HepG2 (cell line): ENCODE measurements around the gene TRIM44. TPM values are rescaled to one million over a fixed set of nuclear protein-coding genes. Genes with fewer than 3 reads are reported as not detected.

Experiments
- ASH2L ChIP-seq: fragments of 300-600, 200-600 bp; sonication (generic); IDR thresholded peaks from 2 replicates; pipeline ENCODE4 v1.7.0; 2017; ENCODE audit warnings: low read depth, mild to moderate bottlenecking, moderate library complexity, mixed read lengths, low read length; ENCODE audit not compliant: insufficient read length
- CAMTA2 ChIP-seq: sonication (generic); formaldehyde crosslinking; IDR thresholded peaks from 2 replicates; pipeline ENCODE4 v1.4.0; 2020; ENCODE audit warnings: mild to moderate bottlenecking, missing genetic modification reagents, borderline replicate concordance
- JUND ChIP-seq: sonication (generic); formaldehyde crosslinking; IDR thresholded peaks from 2 replicates; pipeline ENCODE4 v1.8.0; 2022; ENCODE audit warnings: mild to moderate bottlenecking, missing genetic modification reagents
- KLF16 ChIP-seq, 2 experiments: sonication (generic) in 1 of 2; formaldehyde crosslinking in 1 of 2; IDR thresholded peaks; 2 replicates each; pipeline versions ENCODE4 v1.6.1 to v1.8.0; 2016 to 2023; ENCODE audit warnings: missing genetic modification reagents in 2 of 2, missing compliant biosample characterization in 1 of 2
- MED8 ChIP-seq: sonication (generic); formaldehyde crosslinking; IDR thresholded peaks from 2 replicates; pipeline ENCODE4 v1.8.1; 2023; ENCODE audit warnings: mild to moderate bottlenecking, missing genetic modification reagents; ENCODE audit not compliant: insufficient replicate concordance
- MIER2 ChIP-seq: IDR thresholded peaks from 2 replicates; pipeline ENCODE4 v1.6.1; 2016; ENCODE audit warnings: missing biosample characterization, missing genetic modification reagents
- NR1H2 ChIP-seq: sonication (generic); formaldehyde crosslinking; IDR thresholded peaks from 2 replicates; pipeline ENCODE4 v1.8.1; 2022; ENCODE audit warnings: low read depth, missing genetic modification reagents, borderline replicate concordance
- RXRB ChIP-seq: IDR thresholded peaks from 2 replicates; pipeline ENCODE4 v1.6.1; 2016; ENCODE audit warnings: borderline replicate concordance, missing genetic modification reagents, missing compliant biosample characterization
- SAFB2 ChIP-seq: sonication (generic); formaldehyde crosslinking; IDR thresholded peaks from 2 replicates; pipeline ENCODE4 v1.5.1; 2020; ENCODE audit warnings: missing genetic modification reagents, low read depth, mild to moderate bottlenecking, borderline replicate concordance
- STAT5B ChIP-seq: sonication (generic); formaldehyde crosslinking; IDR thresholded peaks from 2 replicates; pipeline ENCODE4 v1.4.0; 2020; ENCODE audit warnings: missing genetic modification reagents
- ZKSCAN5 ChIP-seq: sonication (generic); formaldehyde crosslinking; IDR thresholded peaks from 2 replicates; pipeline ENCODE4 v1.5.1; 2020; ENCODE audit warnings: mild to moderate bottlenecking, missing genetic modification reagents
- ZNF136 ChIP-seq: sonication (generic); formaldehyde crosslinking; IDR thresholded peaks from 2 replicates; pipeline ENCODE4 v1.8.1; 2022; ENCODE audit warnings: low read depth, mild to moderate bottlenecking, moderate library complexity, missing genetic modification reagents
- ZNF17 ChIP-seq: sonication (generic); formaldehyde crosslinking; IDR thresholded peaks from 2 replicates; pipeline ENCODE4 v1.5.0; 2020; ENCODE audit warnings: mild to moderate bottlenecking, missing genetic modification reagents
- ZNF24 ChIP-seq: fragments of 450-650 bp; IDR thresholded peaks from 2 replicates; pipeline ENCODE4 v1.6.1; 2017; ENCODE audit warnings: antibody characterized with exemption, mild to moderate bottlenecking
- ZNF260 ChIP-seq: sonication (generic); formaldehyde crosslinking; IDR thresholded peaks from 2 replicates; pipeline ENCODE4 v1.4.0; 2020; ENCODE audit warnings: missing genetic modification reagents, low read depth, mild to moderate bottlenecking, borderline replicate concordance
- ZNF772 ChIP-seq: sonication (generic); formaldehyde crosslinking; IDR thresholded peaks from 2 replicates; pipeline ENCODE4 v1.5.0; 2020; ENCODE audit warnings: mild to moderate bottlenecking, missing genetic modification reagents
- polyA plus RNA-seq, 8 experiments: library from polyadenylated mRNA; depleted of rRNA in 3 of 8; stranded (reverse) in 7 of 8; unstranded in 1 of 8; fragments of >200 nt; fragmentation: Illumina TruSeq in 4 of 8; extraction: Trizol in 4 of 8; gene quantifications; 2 replicates each; pipeline versions ENCODE4 v1.2.1 to v1.2.3, GENCODE V29; 2011 to 2016; ENCODE audit warnings: low read depth in 4 of 8, missing spikeins in 1 of 8, mixed read lengths in 1 of 8; ENCODE audit not compliant: insufficient read depth in 1 of 8
- total RNA-seq, 5 experiments: library from RNA; depleted of rRNA; stranded (reverse); fragments of >200 nt; fragmentation: Illumina TruSeq; extraction: Trizol; gene quantifications; 2 replicates each; pipeline ENCODE4 v1.2.3, GENCODE V29; 2016; ENCODE audit warnings: low read depth in 1 of 5
- TF ChIP-seq, protein P1 (sequence below): sonication (generic); formaldehyde crosslinking; IDR thresholded peaks from 2 replicates; pipeline ENCODE4 v1.4.0; 2020; ENCODE audit warnings: missing genetic modification reagents, borderline replicate concordance
- TF ChIP-seq, protein P2 (sequence below): sonication (generic); formaldehyde crosslinking; IDR thresholded peaks from 2 replicates; pipeline ENCODE4 v1.5.1; 2020; ENCODE audit warnings: mild to moderate bottlenecking, moderate library complexity, missing genetic modification reagents
- TF ChIP-seq, protein P3 (sequence below): sonication (generic); formaldehyde crosslinking; IDR thresholded peaks from 2 replicates; pipeline ENCODE4 v1.5.0; 2020; ENCODE audit warnings: missing genetic modification reagents
- TF ChIP-seq, protein P4 (sequence below): sonication (generic); formaldehyde crosslinking; IDR thresholded peaks from 2 replicates; pipeline ENCODE4 v1.5.1; 2020; ENCODE audit warnings: missing genetic modification reagents, mild to moderate bottlenecking, borderline replicate concordance

Gene TRIM44
- total and polyA plus RNA-seq, 2 of the 13 experiments (the other 11 are each of a cell fraction or from before 2014, with no cell fraction given): 22.7 to 50.3 TPM

DNA sequence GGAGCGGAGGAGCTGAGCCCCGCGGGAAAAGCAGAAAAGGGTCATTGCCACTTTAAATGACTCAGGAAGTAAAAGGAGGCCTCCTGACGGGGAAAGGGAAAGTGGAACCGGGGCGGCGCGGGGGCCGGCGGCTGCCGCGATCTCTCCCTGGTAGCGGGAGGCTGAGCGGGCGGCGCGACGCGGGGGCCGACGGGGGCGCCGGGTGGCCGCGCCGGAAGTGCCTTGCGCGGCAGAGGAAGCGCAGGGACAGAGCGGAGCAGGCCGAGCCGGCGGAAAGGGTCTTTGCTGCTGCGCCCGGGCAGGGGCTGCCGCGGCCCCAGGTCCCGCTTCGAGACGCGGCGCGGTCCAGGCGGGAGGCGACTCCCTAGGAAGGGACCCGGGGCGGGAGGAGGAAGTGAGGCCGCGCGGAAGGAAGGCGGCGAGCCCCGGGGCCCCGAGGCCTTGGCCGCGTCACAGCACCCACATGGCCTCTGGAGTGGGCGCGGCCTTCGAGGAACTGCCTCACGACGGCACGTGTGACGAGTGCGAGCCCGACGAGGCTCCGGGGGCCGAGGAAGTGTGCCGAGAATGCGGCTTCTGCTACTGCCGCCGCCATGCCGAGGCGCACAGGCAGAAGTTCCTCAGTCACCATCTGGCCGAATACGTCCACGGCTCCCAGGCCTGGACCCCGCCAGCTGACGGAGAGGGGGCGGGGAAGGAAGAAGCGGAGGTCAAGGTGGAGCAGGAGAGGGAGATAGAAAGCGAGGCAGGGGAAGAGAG is at the start of gene TRIM44 (continued):
- TF ChIP-seq, protein P1, sequence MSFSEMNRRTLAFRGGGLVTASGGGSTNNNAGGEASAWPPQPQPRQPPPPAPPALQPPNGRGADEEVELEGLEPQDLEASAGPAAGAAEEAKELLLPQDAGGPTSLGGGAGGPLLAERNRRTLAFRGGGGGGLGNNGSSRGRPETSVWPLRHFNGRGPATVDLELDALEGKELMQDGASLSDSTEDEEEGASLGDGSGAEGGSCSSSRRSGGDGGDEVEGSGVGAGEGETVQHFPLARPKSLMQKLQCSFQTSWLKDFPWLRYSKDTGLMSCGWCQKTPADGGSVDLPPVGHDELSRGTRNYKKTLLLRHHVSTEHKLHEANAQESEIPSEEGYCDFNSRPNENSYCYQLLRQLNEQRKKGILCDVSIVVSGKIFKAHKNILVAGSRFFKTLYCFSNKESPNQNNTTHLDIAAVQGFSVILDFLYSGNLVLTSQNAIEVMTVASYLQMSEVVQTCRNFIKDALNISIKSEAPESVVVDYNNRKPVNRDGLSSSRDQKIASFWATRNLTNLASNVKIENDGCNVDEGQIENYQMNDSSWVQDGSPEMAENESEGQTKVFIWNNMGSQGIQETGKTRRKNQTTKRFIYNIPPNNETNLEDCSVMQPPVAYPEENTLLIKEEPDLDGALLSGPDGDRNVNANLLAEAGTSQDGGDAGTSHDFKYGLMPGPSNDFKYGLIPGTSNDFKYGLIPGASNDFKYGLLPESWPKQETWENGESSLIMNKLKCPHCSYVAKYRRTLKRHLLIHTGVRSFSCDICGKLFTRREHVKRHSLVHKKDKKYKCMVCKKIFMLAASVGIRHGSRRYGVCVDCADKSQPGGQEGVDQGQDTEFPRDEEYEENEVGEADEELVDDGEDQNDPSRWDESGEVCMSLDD (CRISPR knock-in tag): peak; percentile 91
- TF ChIP-seq, protein P2, sequence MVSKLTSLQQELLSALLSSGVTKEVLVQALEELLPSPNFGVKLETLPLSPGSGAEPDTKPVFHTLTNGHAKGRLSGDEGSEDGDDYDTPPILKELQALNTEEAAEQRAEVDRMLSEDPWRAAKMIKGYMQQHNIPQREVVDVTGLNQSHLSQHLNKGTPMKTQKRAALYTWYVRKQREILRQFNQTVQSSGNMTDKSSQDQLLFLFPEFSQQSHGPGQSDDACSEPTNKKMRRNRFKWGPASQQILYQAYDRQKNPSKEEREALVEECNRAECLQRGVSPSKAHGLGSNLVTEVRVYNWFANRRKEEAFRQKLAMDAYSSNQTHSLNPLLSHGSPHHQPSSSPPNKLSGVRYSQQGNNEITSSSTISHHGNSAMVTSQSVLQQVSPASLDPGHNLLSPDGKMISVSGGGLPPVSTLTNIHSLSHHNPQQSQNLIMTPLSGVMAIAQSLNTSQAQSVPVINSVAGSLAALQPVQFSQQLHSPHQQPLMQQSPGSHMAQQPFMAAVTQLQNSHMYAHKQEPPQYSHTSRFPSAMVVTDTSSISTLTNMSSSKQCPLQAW: peak; percentile 73; the same call in 1 of the 2 replicates
- TF ChIP-seq ZNF260 (CRISPR knock-in tag) (0 out of 2 replicates have a peak, but pooled peaks have one; percentile 72), NR1H2 (CRISPR knock-in tag) (peak; percentile 99), ZNF136 (CRISPR knock-in tag) (peak; percentile 60; the same call in 1 of the 2 replicates), ASH2L (peak; percentile 93), STAT5B (CRISPR knock-in tag) (peak; percentile 77; the same call in 1 of the 2 replicates), JUND (CRISPR knock-in tag) (peak; percentile 80), ZKSCAN5 (CRISPR knock-in tag) (0 out of 2 replicates have a peak, but pooled peaks have one; percentile 50), KLF16 (CRISPR knock-in tag; IDR thresholded peaks at IDR 0.05) (peak; percentile 83 to 96; a peak in 3 of 4 replicates), MED8 (CRISPR knock-in tag) (peak; percentile 81), SAFB2 (CRISPR knock-in tag) (peak; percentile 91), MIER2 (peak; percentile 50; the same call in 1 of the 2 replicates), ZNF24 (no peak), RXRB (CRISPR knock-in tag) (peak; percentile 74), ZNF772 (peak; percentile 88; the same call in 1 of the 2 replicates), CAMTA2 (CRISPR knock-in tag) (peak; percentile 94; the same call in 1 of the 2 replicates), ZNF17 (CRISPR knock-in tag) (no peak)
- TF ChIP-seq, protein P3, sequence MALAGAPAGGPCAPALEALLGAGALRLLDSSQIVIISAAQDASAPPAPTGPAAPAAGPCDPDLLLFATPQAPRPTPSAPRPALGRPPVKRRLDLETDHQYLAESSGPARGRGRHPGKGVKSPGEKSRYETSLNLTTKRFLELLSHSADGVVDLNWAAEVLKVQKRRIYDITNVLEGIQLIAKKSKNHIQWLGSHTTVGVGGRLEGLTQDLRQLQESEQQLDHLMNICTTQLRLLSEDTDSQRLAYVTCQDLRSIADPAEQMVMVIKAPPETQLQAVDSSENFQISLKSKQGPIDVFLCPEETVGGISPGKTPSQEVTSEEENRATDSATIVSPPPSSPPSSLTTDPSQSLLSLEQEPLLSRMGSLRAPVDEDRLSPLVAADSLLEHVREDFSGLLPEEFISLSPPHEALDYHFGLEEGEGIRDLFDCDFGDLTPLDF: peak; percentile 80
- TF ChIP-seq, protein P4, sequence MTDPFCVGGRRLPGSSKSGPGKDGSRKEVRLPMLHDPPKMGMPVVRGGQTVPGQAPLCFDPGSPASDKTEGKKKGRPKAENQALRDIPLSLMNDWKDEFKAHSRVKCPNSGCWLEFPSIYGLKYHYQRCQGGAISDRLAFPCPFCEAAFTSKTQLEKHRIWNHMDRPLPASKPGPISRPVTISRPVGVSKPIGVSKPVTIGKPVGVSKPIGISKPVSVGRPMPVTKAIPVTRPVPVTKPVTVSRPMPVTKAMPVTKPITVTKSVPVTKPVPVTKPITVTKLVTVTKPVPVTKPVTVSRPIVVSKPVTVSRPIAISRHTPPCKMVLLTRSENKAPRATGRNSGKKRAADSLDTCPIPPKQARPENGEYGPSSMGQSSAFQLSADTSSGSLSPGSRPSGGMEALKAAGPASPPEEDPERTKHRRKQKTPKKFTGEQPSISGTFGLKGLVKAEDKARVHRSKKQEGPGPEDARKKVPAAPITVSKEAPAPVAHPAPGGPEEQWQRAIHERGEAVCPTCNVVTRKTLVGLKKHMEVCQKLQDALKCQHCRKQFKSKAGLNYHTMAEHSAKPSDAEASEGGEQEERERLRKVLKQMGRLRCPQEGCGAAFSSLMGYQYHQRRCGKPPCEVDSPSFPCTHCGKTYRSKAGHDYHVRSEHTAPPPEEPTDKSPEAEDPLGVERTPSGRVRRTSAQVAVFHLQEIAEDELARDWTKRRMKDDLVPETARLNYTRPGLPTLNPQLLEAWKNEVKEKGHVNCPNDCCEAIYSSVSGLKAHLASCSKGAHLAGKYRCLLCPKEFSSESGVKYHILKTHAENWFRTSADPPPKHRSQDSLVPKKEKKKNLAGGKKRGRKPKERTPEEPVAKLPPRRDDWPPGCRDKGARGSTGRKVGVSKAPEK: 0 out of 2 replicates have a peak, but pooled peaks have one; percentile 28
